ENCODE data around the gene LRRN2. TPM values are rescaled to one million over a fixed set of nuclear protein-coding genes. Genes with fewer than 3 reads are reported as not detected.

Gene LRRN2
- total RNA-seq, 2 donors from 2014 or later, result 11.4 to 16.2 TPM

- no peaks in the 10 kb centered on the region for H3K27me3 Mint-ChIP-seq (ENCODE audit: insufficient read depth)
- H3K27me3 ChIP-seq (ENCODE audit: control insufficient read depth, insufficient read depth, low read length, poor library complexity, severe bottlenecking), result no peaks in the 10 kb centered on the region
- TF ChIP-seq CTCF (conservative IDR thresholded peaks at IDR 0.05), result no peak
- H3K36me3 Mint-ChIP-seq (ENCODE audit: low read depth), result no peaks in the 10 kb centered on the region
- H3K4me3 Mint-ChIP-seq, result no peak overlapping the region
- no peak overlapping the region for H3K27ac Mint-ChIP-seq
- H3K9me3 Mint-ChIP-seq, result no peaks in the 10 kb centered on the region
- no peak overlapping the region for H3K9ac ChIP-seq (ENCODE audit: extremely low read depth, low read length, poor library complexity, severe bottlenecking)
- H3K4me3 ChIP-seq (ENCODE audit: low read length), result no peak overlapping the region
- DNase-seq, result no peak
- H3K36me3 ChIP-seq (ENCODE audit: control insufficient read depth, insufficient read depth, low read length), result no peaks in the 10 kb centered on the region
- no peak overlapping the region for H3K27ac ChIP-seq (ENCODE audit: low read depth, low read length)
- H3K4me1 Mint-ChIP-seq, result no peaks in the 10 kb centered on the region
- no peaks in the 10 kb centered on the region for H3K9me3 ChIP-seq (ENCODE audit: control insufficient read depth, low read length)
- 86 to 91% methylated on average over 3 to 5 of the region's 5 CpGs for WGBS, 2 experiments (ENCODE audit: insufficient coverage in 1 of 2, insufficient read length in 1 of 2)
- H3K4me1 ChIP-seq (ENCODE audit: control insufficient read depth, insufficient read depth, low read length), result no peaks in the 10 kb centered on the region
Observed at GRCh38 chr1:204588826-204589225, 96.7 kb downstream of the LRRN2 start.

GRCh38 chr1:204587621-204588020 is 97.9 kb downstream of the LRRN2 start:
- Histone ChIP-seq H3K27ac (ENCODE audit: low read depth, low read length) (no peak overlapping the region), H3K27me3 (ENCODE audit: control insufficient read depth, insufficient read depth, low read length, poor library complexity, severe bottlenecking) (no peaks in the 10 kb centered on the region), H3K9me3 (ENCODE audit: control insufficient read depth, low read length) (no peaks in the 10 kb centered on the region), H3K4me1 (ENCODE audit: control insufficient read depth, insufficient read depth, low read length) (no peaks in the 10 kb centered on the region), H3K36me3 (ENCODE audit: control insufficient read depth, insufficient read depth, low read length) (no peaks in the 10 kb centered on the region), H3K4me3 (ENCODE audit: low read length) (no peak overlapping the region), H3K9ac (ENCODE audit: extremely low read depth, low read length, poor library complexity, severe bottlenecking) (no peak overlapping the region)
- Mint-ChIP-seq H3K27ac (no peak overlapping the region), H3K27me3 (ENCODE audit: insufficient read depth) (no peaks in the 10 kb centered on the region), H3K9me3 (no peaks in the 10 kb centered on the region), H3K4me1 (no peaks in the 10 kb centered on the region), H3K4me3 (no peak overlapping the region), H3K36me3 (ENCODE audit: low read depth) (no peaks in the 10 kb centered on the region)
- no peak for TF ChIP-seq CTCF (conservative IDR thresholded peaks at IDR 0.05)
- WGBS, 2 experiments (ENCODE audit: insufficient coverage in 1 of 2, insufficient read length in 1 of 2), result 89 to 95% methylated on average over 4 to 6 of the region's 6 CpGs
- DNase-seq, result no peak

GRCh38 chr1:204584699-204585372 is 100.7 kb downstream of the LRRN2 start:
- peak; percentile 69 for DNase-seq
- Histone ChIP-seq H3K9ac (ENCODE audit: extremely low read depth, low read length, poor library complexity, severe bottlenecking) (no peak overlapping the region), H3K27ac (ENCODE audit: low read depth, low read length) (peak overlapping the region; percentile 44), H3K36me3 (ENCODE audit: control insufficient read depth, insufficient read depth, low read length) (no peaks in the 10 kb centered on the region), H3K4me1 (ENCODE audit: control insufficient read depth, insufficient read depth, low read length) (no peaks in the 10 kb centered on the region), H3K9me3 (ENCODE audit: control insufficient read depth, low read length) (no peaks in the 10 kb centered on the region), H3K4me3 (ENCODE audit: low read length) (no peak overlapping the region), H3K27me3 (ENCODE audit: control insufficient read depth, insufficient read depth, low read length, poor library complexity, severe bottlenecking) (no peaks in the 10 kb centered on the region)
- no peaks in the 10 kb centered on the region for H3K4me1 Mint-ChIP-seq
- no peaks in the 10 kb centered on the region for H3K36me3 Mint-ChIP-seq (ENCODE audit: low read depth)
- no peaks in the 10 kb centered on the region for H3K27me3 Mint-ChIP-seq (ENCODE audit: insufficient read depth)
- 81 to 85% methylated on average over 7 to 11 of the region's 11 CpGs for whole genome bisulfite sequencing, 2 experiments (ENCODE audit: insufficient coverage in 1 of 2, insufficient read length in 1 of 2)
- H3K9me3 Mint-ChIP-seq, result no peaks in the 10 kb centered on the region
- peak overlapping the region; percentile 31 for H3K27ac Mint-ChIP-seq
- TF ChIP-seq CTCF (conservative IDR thresholded peaks at IDR 0.05), result no peak
- H3K4me3 Mint-ChIP-seq, result no peak overlapping the region
